PC-3 (cell line): Measurements from ENCODE around the gene PSMG2. TPM values are rescaled to one million over a fixed set of nuclear protein-coding genes. Genes with fewer than 3 reads are reported as not detected.

Experiments used
- ATAC-seq: fragments of 200-7000 bp; cut with Tn5 transposase; 2 replicates; pipeline ENCODE4 v1.9.1; 2020; ENCODE audit warnings: mild to moderate bottlenecking, moderate library complexity
- BruUV-seq: library from RNA; stranded (reverse); fragments of 400-500 nt; replicated peaks from 2 replicates; lab custom pipeline; 2021; lab: Mats Ljungman, UMichigan
- CTCF ChIA-PET: fragments of 300-600 bp; sonication (Branson Sonifier 250); formaldehyde crosslinking; loops from one replicate; lab custom pipeline; 2022; ENCODE audit warnings: antibody characterized with exemption; lab: Charles Lee
- POLR2A ChIA-PET: fragments of 300-600 bp; sonication (Branson Sonifier 250); formaldehyde crosslinking; loops from one replicate; lab custom pipeline; 2022; ENCODE audit warnings: antibody characterized with exemption; ENCODE audit not compliant: unreplicated experiment; lab: Charles Lee
- DNase-seq: peaks from one replicate; pipeline ENCODE4 v3.0.0-alpha.2; 2015
- H2AFZ ChIP-seq: fragments of 300-600 bp; sonication (generic); 2 replicates; pipeline ENCODE4 v1.6.0; 2016; ENCODE audit warnings: antibody characterized with exemption, low read length
- H3F3A ChIP-seq: fragments of 300-600 bp; sonication (generic); one replicate; pipeline ENCODE4 v1.6.0; 2017; ENCODE audit warnings: antibody characterized with exemption, low read length, control low read depth, mild to moderate bottlenecking; ENCODE audit not compliant: unreplicated experiment
- H3K27ac ChIP-seq: fragments of 300-600 bp; sonication (generic); 2 replicates; pipeline ENCODE4 v1.5.1; 2016; ENCODE audit warnings: mild to moderate bottlenecking, low read length
- H3K27me3 ChIP-seq: fragments of 300-600 bp; sonication (generic); 2 replicates; pipeline ENCODE4 v1.6.1; 2016; ENCODE audit warnings: low read length, mixed read lengths
- H3K36me3 ChIP-seq: fragments of 300-600 bp; sonication (generic); 2 replicates; pipeline ENCODE4 v1.6.1; 2016; ENCODE audit warnings: low read depth, mixed run types, low read length, mixed read lengths
- H3K4me1 ChIP-seq: fragments of 300-600 bp; sonication (generic); 2 replicates; pipeline ENCODE4 v1.5.1; 2016; ENCODE audit warnings: low read length; ENCODE audit not compliant: insufficient read depth
- H3K4me2 ChIP-seq: fragments of 300-600 bp; sonication (generic); 2 replicates; pipeline ENCODE4 v1.6.0; 2016; ENCODE audit warnings: low read length
- H3K4me3 ChIP-seq: fragments of 300-600 bp; sonication (generic); 2 replicates; pipeline ENCODE4 v1.5.1; 2016; ENCODE audit warnings: mild to moderate bottlenecking, low read length, mixed read lengths
- H3K79me2 ChIP-seq: fragments of 300-600 bp; sonication (generic); 2 replicates; pipeline ENCODE4 v1.6.1; 2017; ENCODE audit warnings: low read length, mixed read lengths
- H3K9ac ChIP-seq: fragments of 300-600 bp; sonication (generic); 2 replicates; pipeline ENCODE4 v1.6.0; 2016; ENCODE audit warnings: mild to moderate bottlenecking, low read length
- H3K9me2 ChIP-seq: fragments of 300-600 bp; sonication (generic); replicated peaks from 2 replicates; pipeline ENCODE4 v1.6.1; 2016; ENCODE audit warnings: mixed run types, low read length, mixed read lengths
- H3K9me3 ChIP-seq: fragments of 300-600 bp; sonication (generic); 2 replicates; pipeline ENCODE4 v1.6.1; 2016; ENCODE audit warnings: low read length, mixed read lengths
- H4K20me1 ChIP-seq: fragments of 300-600 bp; sonication (generic); 2 replicates; pipeline ENCODE4 v1.6.1; 2016; ENCODE audit warnings: low read length, mixed read lengths
- EZH2 ChIP-seq: fragments of 300-600 bp; sonication (generic); IDR thresholded peaks from one replicate; pipeline ENCODE4 v1.6.1; 2017; ENCODE audit warnings: antibody characterized with exemption, mild to moderate bottlenecking, low read length; ENCODE audit not compliant: unreplicated experiment
- EZH2phosphoT487 ChIP-seq: fragments of 300-600 bp; sonication (generic); IDR thresholded peaks from 2 replicates; pipeline ENCODE4 v1.6.1; 2018; ENCODE audit warnings: mild to moderate bottlenecking, antibody characterized with exemption, low read length, borderline replicate concordance
- intact Hi-C: fragments of 100-400 bp; cut with micrococcal nuclease; formaldehyde crosslinking; loops from 2 replicates; pipeline ENCODE4 v1.9.0; 2023
- total RNA-seq: library from RNA; depleted of rRNA; stranded (reverse); fragments of >200 nt; gene quantifications from 2 replicates; pipeline ENCODE4 v1.2.3, GENCODE V29; 2014
- TF ChIP-seq, protein P1 (sequence below): fragments of 300-600 bp; sonication (generic); conservative IDR thresholded peaks from 2 replicates; pipeline ENCODE4 v1.5.1; 2017; ENCODE audit warnings: antibody characterized with exemption, low read depth, mild to moderate bottlenecking, low read length

PSMG2 gene
- total RNA-seq, 1 experiment from 2014 or later: 93.6 TPM

DNA sequence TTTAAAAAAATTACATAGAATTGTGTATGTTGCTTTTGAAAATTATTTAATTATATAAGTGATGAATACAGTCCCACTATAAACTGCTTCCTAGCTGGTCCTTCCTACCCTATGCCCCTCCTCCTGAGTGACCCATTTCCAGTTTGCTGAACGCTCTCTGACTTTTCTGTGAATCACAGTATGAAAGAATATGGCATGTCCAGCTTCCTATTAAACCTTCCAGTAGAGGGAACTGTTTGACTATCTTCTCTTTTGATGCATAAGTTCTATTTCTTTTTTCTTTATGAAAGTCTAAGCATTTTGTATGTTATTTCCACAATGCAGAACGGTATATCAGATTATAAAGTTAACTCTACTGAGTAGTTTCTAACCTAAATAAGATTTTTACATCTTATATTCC, 41.3 kb downstream of the PSMG2 start:
- intact Hi-C loops: loop anchor here (1.0 to 5.0 kb wide), 6 partner anchors 17 to 415 kb away; no protein-coding TSS in a partner anchor
- Histone ChIP-seq H3K4me2 (no peak overlapping the region), H3F3A (peaks cover 7% of the 10 kb centered on the region), H3K27me3 (no peaks in the 10 kb centered on the region), H3K27ac (no peak overlapping the region), H3K9me3 (no peaks in the 10 kb centered on the region), H3K4me1 (peaks cover 27% of the 10 kb centered on the region), H3K4me3 (no peak overlapping the region), H2AFZ (no peak overlapping the region), H3K9ac (no peak overlapping the region), H3K9me2 (no peaks in the 10 kb centered on the region), H3K36me3 (no peaks in the 10 kb centered on the region), H4K20me1 (no peaks in the 10 kb centered on the region), H3K79me2 (no peaks in the 10 kb centered on the region)
- POLR2A ChIA-PET: interaction anchor here (0.5 to 0.7 kb wide), 3 partner anchors 139 to 147 kb away, joined by 3 to 5 read pairs (median 3); no protein-coding TSS in a partner anchor
- CTCF ChIA-PET: interaction anchor here (0.5 to 2.0 kb wide), 13 partner anchors 17 to 416 kb away, joined by 3 to 22 read pairs (median 4); partner anchors contain the start of genes CEP192 and PTPN2
- peak; percentile 92 for DNase-seq
- TF ChIP-seq EZH2: no peak
- TF ChIP-seq, protein P1, sequence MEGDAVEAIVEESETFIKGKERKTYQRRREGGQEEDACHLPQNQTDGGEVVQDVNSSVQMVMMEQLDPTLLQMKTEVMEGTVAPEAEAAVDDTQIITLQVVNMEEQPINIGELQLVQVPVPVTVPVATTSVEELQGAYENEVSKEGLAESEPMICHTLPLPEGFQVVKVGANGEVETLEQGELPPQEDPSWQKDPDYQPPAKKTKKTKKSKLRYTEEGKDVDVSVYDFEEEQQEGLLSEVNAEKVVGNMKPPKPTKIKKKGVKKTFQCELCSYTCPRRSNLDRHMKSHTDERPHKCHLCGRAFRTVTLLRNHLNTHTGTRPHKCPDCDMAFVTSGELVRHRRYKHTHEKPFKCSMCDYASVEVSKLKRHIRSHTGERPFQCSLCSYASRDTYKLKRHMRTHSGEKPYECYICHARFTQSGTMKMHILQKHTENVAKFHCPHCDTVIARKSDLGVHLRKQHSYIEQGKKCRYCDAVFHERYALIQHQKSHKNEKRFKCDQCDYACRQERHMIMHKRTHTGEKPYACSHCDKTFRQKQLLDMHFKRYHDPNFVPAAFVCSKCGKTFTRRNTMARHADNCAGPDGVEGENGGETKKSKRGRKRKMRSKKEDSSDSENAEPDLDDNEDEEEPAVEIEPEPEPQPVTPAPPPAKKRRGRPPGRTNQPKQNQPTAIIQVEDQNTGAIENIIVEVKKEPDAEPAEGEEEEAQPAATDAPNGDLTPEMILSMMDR: peak; percentile 91
- TF ChIP-seq EZH2phosphoT487: no peak
- no TSS peak for BruUV-seq
- ATAC-seq: peak; percentile 56

DNA sequence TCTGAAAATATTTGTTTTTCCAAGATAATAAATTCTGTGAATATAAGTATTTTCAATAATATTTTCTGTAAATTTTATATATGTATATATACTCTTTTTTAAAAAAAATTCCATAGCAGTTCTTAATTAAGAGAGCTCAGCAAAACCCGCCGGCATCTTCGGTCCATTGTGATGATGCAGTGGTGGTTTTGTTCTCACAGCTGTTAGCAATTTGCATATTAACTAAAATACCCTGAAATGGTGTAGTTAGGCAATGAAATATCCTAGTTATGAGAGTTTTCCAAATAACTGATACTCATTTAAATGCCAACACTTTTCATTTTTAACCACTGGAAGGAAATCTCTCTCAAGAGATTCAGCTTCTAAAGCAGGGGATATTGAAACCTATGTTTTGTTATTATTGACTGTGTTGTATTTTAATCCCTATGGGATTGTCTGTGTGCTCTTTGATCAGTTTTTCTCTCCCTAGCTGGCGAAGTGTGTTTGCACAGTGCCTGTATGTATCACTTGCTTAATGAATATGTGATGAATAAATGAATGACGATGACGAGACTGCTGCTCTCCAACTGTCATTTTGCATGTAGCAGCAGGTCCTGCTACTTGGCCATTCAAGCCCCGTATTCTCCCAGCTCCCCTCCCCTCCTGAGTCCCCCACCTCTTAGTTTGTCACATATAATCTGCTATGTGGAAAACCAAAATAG, 42.4 kb downstream of the PSMG2 start:
- Histone ChIP-seq H2AFZ (no peak overlapping the region), H3K4me2 (no peak overlapping the region), H3K4me1 (peaks cover 27% of the 10 kb centered on the region), H3K27ac (no peak overlapping the region), H3K36me3 (no peaks in the 10 kb centered on the region), H3F3A (peaks cover 7% of the 10 kb centered on the region), H3K9me3 (no peaks in the 10 kb centered on the region), H3K9me2 (no peaks in the 10 kb centered on the region), H3K79me2 (no peaks in the 10 kb centered on the region), H3K9ac (no peak overlapping the region), H3K4me3 (no peak overlapping the region), H4K20me1 (no peaks in the 10 kb centered on the region), H3K27me3 (no peaks in the 10 kb centered on the region)
- intact Hi-C loops: no loop called here
- ATAC-seq (no peak), DNase-seq (no peak)
- CTCF ChIA-PET: interaction anchor here (2.0 kb wide), 1 partner anchor 189 kb away, joined by 22 read pairs; no protein-coding TSS in a partner anchor
- TF ChIP-seq EZH2phosphoT487: no peak
- TF ChIP-seq, protein P1: no peak
- no peak for TF ChIP-seq EZH2
- BruUV-seq: no TSS peak
- POLR2A ChIA-PET: no interaction called here
